Thyroid gland (tissue), 4 donors: ENCODE measurements around the gene MAGEC2.

Source experiments
- POLR2A ChIP-seq, 2 donors: fragments of 450-650 bp; IDR thresholded peaks; one replicate each; pipeline ENCODE4 v1.6.1; 2017; ENCODE audit warnings: antibody characterized with exemption in 2 of 2, mild to moderate bottlenecking in 2 of 2, moderate library complexity in 1 of 2
- TF ChIP-seq, protein P1 (sequence below), 6 experiments: fragments of 200-600 bp in 3 of 6; fragments of 450-650 bp in 3 of 6; sonication (generic) in 3 of 6; IDR thresholded peaks; one replicate each; pipeline ENCODE4 v1.5.1; 2016 to 2019; ENCODE audit warnings: antibody characterized with exemption in 6 of 6, mild to moderate bottlenecking in 2 of 6, inconsistent platforms in 1 of 6, moderate library complexity in 1 of 6

DNA sequence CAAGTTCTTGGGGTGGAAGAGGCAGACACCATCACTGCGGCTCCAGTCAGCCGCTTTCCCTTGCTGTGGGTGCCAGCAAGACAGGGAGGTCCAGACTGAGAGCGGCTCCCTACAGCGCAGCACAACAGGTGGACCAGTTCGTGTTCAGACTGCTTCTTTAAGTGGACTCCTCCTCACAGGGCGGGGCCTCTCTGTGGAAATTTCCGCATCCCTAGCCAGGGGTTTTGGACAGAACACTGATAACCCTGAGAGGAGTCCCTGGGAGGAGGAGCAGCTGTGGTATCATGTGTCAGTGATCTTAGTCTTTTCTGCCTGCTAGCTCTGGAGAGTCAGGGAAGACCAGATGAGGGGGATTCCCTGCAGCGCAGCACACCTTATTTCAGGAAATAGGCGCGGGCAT is 48.5 kb downstream of the MAGEC2 start:
- TF ChIP-seq, protein P1, sequence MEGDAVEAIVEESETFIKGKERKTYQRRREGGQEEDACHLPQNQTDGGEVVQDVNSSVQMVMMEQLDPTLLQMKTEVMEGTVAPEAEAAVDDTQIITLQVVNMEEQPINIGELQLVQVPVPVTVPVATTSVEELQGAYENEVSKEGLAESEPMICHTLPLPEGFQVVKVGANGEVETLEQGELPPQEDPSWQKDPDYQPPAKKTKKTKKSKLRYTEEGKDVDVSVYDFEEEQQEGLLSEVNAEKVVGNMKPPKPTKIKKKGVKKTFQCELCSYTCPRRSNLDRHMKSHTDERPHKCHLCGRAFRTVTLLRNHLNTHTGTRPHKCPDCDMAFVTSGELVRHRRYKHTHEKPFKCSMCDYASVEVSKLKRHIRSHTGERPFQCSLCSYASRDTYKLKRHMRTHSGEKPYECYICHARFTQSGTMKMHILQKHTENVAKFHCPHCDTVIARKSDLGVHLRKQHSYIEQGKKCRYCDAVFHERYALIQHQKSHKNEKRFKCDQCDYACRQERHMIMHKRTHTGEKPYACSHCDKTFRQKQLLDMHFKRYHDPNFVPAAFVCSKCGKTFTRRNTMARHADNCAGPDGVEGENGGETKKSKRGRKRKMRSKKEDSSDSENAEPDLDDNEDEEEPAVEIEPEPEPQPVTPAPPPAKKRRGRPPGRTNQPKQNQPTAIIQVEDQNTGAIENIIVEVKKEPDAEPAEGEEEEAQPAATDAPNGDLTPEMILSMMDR (IDR thresholded peaks at IDR 0.05) = no peak
- TF ChIP-seq POLR2A (IDR thresholded peaks at IDR 0.05) = no peak
